Adrenal gland (tissue), 12 donors: ENCODE results near the gene ZSCAN5A. TPM values are rescaled to one million over a fixed set of nuclear protein-coding genes. Genes with fewer than 3 reads are reported as not detected.
A peak's percentile ranks its signal among the peaks of the same experiment; 100 is the strongest.
"Not testable (repeated sequence)": the region's sequence is repeated elsewhere in the genome, so short reads cannot be mapped to it uniquely, and the experiment has no call there.

Source experiments
- DNase-seq, 7 donors: peaks; one replicate each; pipeline ENCODE4 v3.0.0-alpha.2; 2019 to 2020
- H3K27ac ChIP-seq, 5 donors: fragments of 200-600 bp; sonication (generic) in 4 of 5; 1 replicate in 3 of 5; 2 replicates in 2 of 5; pipeline versions ENCODE4 v1.5.1 to v1.8.0; 2016 to 2020; ENCODE audit warnings: mild to moderate bottlenecking in 1 of 5
- H3K27me3 ChIP-seq: fragments of 200-600 bp; 2 replicates; pipeline ENCODE4 v1.8.0; 2021
- H3K36me3 ChIP-seq, 2 donors: fragments of 200-600 bp; replicated peaks in 1 of 2; 1 replicate in 1 of 2; 2 replicates in 1 of 2; pipeline versions ENCODE4 v1.5.1 to v1.8.0; 2018 to 2022
- H3K4me1 ChIP-seq, 2 donors: fragments of 200-600 bp; replicated peaks in 1 of 2; 1 replicate in 1 of 2; 2 replicates in 1 of 2; pipeline versions ENCODE4 v1.5.1 to v1.8.0; 2018 to 2021
- H3K4me3 ChIP-seq, 4 donors: fragments of 200-600 bp; sonication (generic) in 3 of 4; one replicate each; pipeline ENCODE4 v1.5.1; 2016 to 2018
- H3K9me3 ChIP-seq, 3 donors: fragments of 200-600 bp; sonication (generic) in 1 of 3; replicated peaks in 1 of 3; 1 replicate in 2 of 3; 2 replicates in 1 of 3; pipeline versions ENCODE4 v1.5.1 to v1.8.0; 2016 to 2021
- CTCF ChIP-seq, 6 experiments: fragments of 450-650 bp in 4 of 6; fragments of 200-600 bp in 2 of 6; sonication (generic) in 1 of 6; IDR thresholded peaks; 1 replicate in 5 of 6; 2 replicates in 1 of 6; pipeline versions ENCODE4 v1.5.1 to v1.8.0; 2016 to 2021; ENCODE audit warnings: antibody characterized with exemption in 6 of 6, mild to moderate bottlenecking in 2 of 6, moderate library complexity in 1 of 6
- POLR2A ChIP-seq, 2 donors: fragments of 450-650 bp; IDR thresholded peaks; one replicate each; pipeline ENCODE4 v1.6.1; 2017; ENCODE audit warnings: antibody characterized with exemption in 2 of 2, mild to moderate bottlenecking in 2 of 2, moderate library complexity in 1 of 2
- WGBS, 4 donors: extraction: QIAGEN DNeasy Blood & Tissue Kit in 2 of 4; methylation state at CpG; one replicate each; pipeline versions ENCODE4 v1.1.5 to v1.1.7; 2013 to 2017; 5-methylcytosine and 5-hydroxymethylcytosine counted together
- intact Hi-C, 2 donors: fragments of 100-400 bp; cut with DNase I; formaldehyde crosslinking; loops; one replicate each; pipeline versions ENCODE4 v1.14.1 to v1.15.0; 2022 to 2023
- polyA plus RNA-seq, 3 donors: library from polyadenylated mRNA; stranded (reverse); fragments of 200-250 nt in 2 of 3; fragments of 350-450 nt in 1 of 3; fragmentation: Illumina TruSeq in 1 of 3; extraction: RNeasy Lipid Tissue Mini Kit (QIAGEN cat#74804) in 1 of 3; gene quantifications; one replicate each; pipeline ENCODE4 v1.2.3, GENCODE V29; 2013 to 2014
- total RNA-seq, 9 donors: library from RNA; depleted of rRNA in 4 of 9; stranded (reverse); fragments of >200 nt in 4 of 9; fragments of 120-200 nt in 1 of 9; fragmentation: NEBNext Ultra II Directional in 1 of 9; extraction: Animal tissue kit (Norgen Biotek cat#: 25700) in 1 of 9; gene quantifications; one replicate each; pipeline versions ENCODE4 v1.1.0 to v1.2.4, GENCODE V29; 2013 to 2023
- donor health status: healthy with polysubstance abuse.
- donor health status: Bipolar disorder and iron deficiency.
- donor health status: DM: yes; HTN: yes; CAD: no.
- donor health status: DM: no; HTN: no; CAD: no.
- donor health status: DM: no; HTN: no; CAD: no.
- donor health status: DM: yes; HTN: yes; CAD: no.

ZSCAN5A gene
- total and polyA plus RNA-seq, 12 donors = 4.5 to 20.1 (median 8.1) TPM

GRCh38 chr19:56270676-56271075 is 44.0 kb downstream of the ZSCAN5A start:
- DNase-seq = peak; percentile 25 to 69 (median 59)
- intact Hi-C loops = no loop called here
- WGBS, 4 donors = 35 to 45% (median 41%) methylated on average over 3 of the region's 3 CpGs

DNA sequence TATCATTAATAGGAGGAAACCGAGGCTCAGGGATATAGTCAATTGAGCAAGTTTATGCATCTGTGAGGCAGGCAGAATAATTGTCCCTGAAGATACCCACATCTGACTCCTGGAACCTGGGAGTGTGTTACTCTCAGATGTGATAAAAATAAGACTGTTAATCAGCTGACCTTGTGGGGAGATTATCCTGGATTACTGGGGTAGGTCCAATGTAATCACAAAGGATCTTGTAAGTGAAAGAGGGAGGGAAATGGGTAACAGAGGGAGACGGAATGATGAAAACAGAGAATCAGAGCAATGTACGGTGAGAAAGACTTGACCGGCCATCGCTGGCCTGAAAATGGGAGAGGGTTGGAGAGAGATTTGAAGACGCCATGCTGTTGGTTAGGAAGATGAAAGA is 45.3 kb downstream of the ZSCAN5A start:
- peaks cover 0 to 14% of the 10 kb centered on the region in 2 donors for H3K4me1 ChIP-seq
- DNase-seq = no peak
- TF ChIP-seq POLR2A (IDR thresholded peaks at IDR 0.05) = no peak
- TF ChIP-seq CTCF (IDR thresholded peaks at IDR 0.05) = no peak
- H3K4me3 ChIP-seq = no peak overlapping the region
- intact Hi-C loops = no loop called here
- H3K9me3 ChIP-seq = no peaks in the 10 kb centered on the region
- no peaks in the 10 kb centered on the region for H3K36me3 ChIP-seq
- no peaks in the 10 kb centered on the region for H3K27me3 ChIP-seq
- 82 to 98% (median 95%) methylated on average over 6 of the region's 6 CpGs for WGBS, 4 donors
- no peak overlapping the region for H3K27ac ChIP-seq

More at GRCh38 chr19:56270676-56271075, 44.0 kb downstream of the ZSCAN5A start:
- Histone ChIP-seq H3K27ac (peak overlapping the region in 2 of 5 donors; percentile 20 to 56), H3K27me3 (no peaks in the 10 kb centered on the region), H3K9me3 (no peaks in the 10 kb centered on the region), H3K4me3 (no peak overlapping the region), H3K36me3 (no peaks in the 10 kb centered on the region), H3K4me1 (peaks cover 0 to 14% of the 10 kb centered on the region in 2 donors)
- TF ChIP-seq CTCF (IDR thresholded peaks at IDR 0.05) (no peak), POLR2A (IDR thresholded peaks at IDR 0.05) (no peak)

- Histone ChIP-seq H3K27me3 (no peaks in the 10 kb centered on the region), H3K36me3 (no peaks in the 10 kb centered on the region), H3K4me3 (no peak overlapping the region), H3K9me3 (no peaks in the 10 kb centered on the region), H3K4me1 (peaks cover 0 to 8% of the 10 kb centered on the region in 2 donors), H3K27ac (no peak overlapping the region)
- TF ChIP-seq POLR2A (IDR thresholded peaks at IDR 0.05) = no peak
- no peak for TF ChIP-seq CTCF (IDR thresholded peaks at IDR 0.05)
- no peak for DNase-seq
- intact Hi-C loops = no loop called here
- 13 to 85% (median 53%) methylated on average over 3 of the region's 3 CpGs for WGBS, 4 donors
Observed at GRCh38 chr19:56266051-56266450, 48.6 kb downstream of the ZSCAN5A start.

- no peaks in the 10 kb centered on the region for H3K4me1 ChIP-seq
- intact Hi-C loops = no loop called here
- H3K36me3 ChIP-seq = no peaks in the 10 kb centered on the region
- H3K27ac ChIP-seq = no peak overlapping the region
- no peak for TF ChIP-seq POLR2A (IDR thresholded peaks at IDR 0.05)
- TF ChIP-seq CTCF (IDR thresholded peaks at IDR 0.05) = no peak
- 87 to 92% (median 91%) methylated on average over 5 of the region's 5 CpGs for WGBS, 4 donors
- no peak for DNase-seq
- H3K27me3 ChIP-seq = no peaks in the 10 kb centered on the region
- no peaks in the 10 kb centered on the region for H3K9me3 ChIP-seq
- H3K4me3 ChIP-seq = no peak overlapping the region
Observed at GRCh38 chr19:56263319-56263718, 51.3 kb downstream of the ZSCAN5A start.

- WGBS, 4 donors = 91 to 98% (median 95%) methylated on average over 6 of the region's 6 CpGs
- H3K4me1 ChIP-seq, DNase-seq, H3K27me3 ChIP-seq, H3K36me3 ChIP-seq, intact Hi-C loops, H3K27ac ChIP-seq, H3K4me3 ChIP-seq, H3K9me3 ChIP-seq: not testable (repeated sequence)
Observed at GRCh38 chr19:56261932-56262331, 52.7 kb downstream of the ZSCAN5A start.
